Upper lobe of left lung (tissue), 4 donors: ENCODE results near the gene CACNA1D.

Source experiments
- CTCF ChIP-seq, 6 experiments: fragments of 450-650 bp in 4 of 6; fragments of 200-600 bp in 2 of 6; sonication (generic) in 2 of 6; IDR thresholded peaks; one replicate each; pipeline ENCODE4 v1.5.1; 2016 to 2019; ENCODE audit warnings: antibody characterized with exemption in 6 of 6
- POLR2A ChIP-seq, 4 donors: fragments of 450-650 bp; IDR thresholded peaks; one replicate each; pipeline ENCODE4 v1.5.1; 2016 to 2017; ENCODE audit warnings: antibody characterized with exemption in 4 of 4, mild to moderate bottlenecking in 2 of 4

- TF ChIP-seq CTCF (IDR thresholded peaks at IDR 0.05) (no peak), POLR2A (IDR thresholded peaks at IDR 0.05) (no peak)
Observed at GRCh38 chr3:53486961-53487654, 7.3 kb upstream of the CACNA1D start.
